ENCODE measurements around the gene DNAJC4. TPM values are rescaled to one million over a fixed set of nuclear protein-coding genes. Genes with fewer than 3 reads are reported as not detected.

The DNAJC4 gene
- polyA plus RNA-seq, 1 donor (not counting 4 experiments of a cell fraction or from before 2014, with no cell fraction given), result 12.2 TPM

GRCh38 chr11:64186492-64187165 is 43.7 kb upstream of the DNAJC4 start:
- Histone ChIP-seq H3K9me1 (ENCODE audit: control insufficient read depth, extremely low read depth, insufficient read depth, low read length) (no peaks in the 10 kb centered on the region), H3K4me1 (ENCODE audit: control insufficient read depth, extremely low read depth, insufficient read depth, low read length) (peaks cover 13% of the 10 kb centered on the region), H3K4me2 (ENCODE audit: control insufficient read depth, extremely low read depth, insufficient read depth, low read depth, low read length) (no peak overlapping the region), H3K27me3 (ENCODE audit: control insufficient read depth, extremely low read depth, insufficient read depth, low read length) (no peaks in the 10 kb centered on the region), H3K36me3 (ENCODE audit: control insufficient read depth in 2 of 2, extremely low read depth in 1 of 2, insufficient read depth in 2 of 2, low read length in 2 of 2) (peaks cover 2 to 12% of the 10 kb centered on the region in 2 experiments), H4K20me1 (ENCODE audit: control insufficient read depth, extremely low read depth, insufficient read depth, low read length) (peaks cover 7% of the 10 kb centered on the region), H3K4me3 (ENCODE audit: control insufficient read depth in 2 of 3, extremely low read depth in 1 of 3, insufficient read depth in 2 of 3, low read depth in 1 of 3, low read length in 3 of 3) (no peak overlapping the region), H3K79me2 (ENCODE audit: control insufficient read depth, insufficient read depth, low read length) (peaks cover 35% of the 10 kb centered on the region), H2AFZ (ENCODE audit: control insufficient read depth, low read length) (no peak overlapping the region), H3K9ac (ENCODE audit: control insufficient read depth, extremely low read depth, insufficient read depth, low read length) (no peak overlapping the region), H3K27ac (ENCODE audit: control insufficient read depth, insufficient read depth, low read length) (peak overlapping the region; percentile 61), H3K9me3 (ENCODE audit: control insufficient read depth, low read depth, low read length) (no peaks in the 10 kb centered on the region)
- no peak for FAIRE-seq
- dilution Hi-C loops (cut with MboI; ENCODE audit: extremely low pct_ligation_motif_present, low sequenced_read_pairs), result no loop called here
- no peak for TF ChIP-seq CTCF (optimal IDR thresholded peaks at IDR 0.05 in 1 of 3, IDR thresholded peaks at IDR 0.05 in 1 of 3, conservative IDR thresholded peaks at IDR 0.05 in 1 of 3; ENCODE audit: extremely low read depth in 1 of 3, insufficient read depth in 2 of 3, low read length in 3 of 3)
- no peak for TF ChIP-seq EZH2 (IDR thresholded peaks at IDR 0.05; ENCODE audit: low read length)
- no peak for DNase-seq (ENCODE audit: low read depth, low spot score)

- Histone ChIP-seq H3K79me2 (ENCODE audit: control insufficient read depth, insufficient read depth, low read length) (peaks cover 44% of the 10 kb centered on the region), H3K9me3 (ENCODE audit: control insufficient read depth, low read depth, low read length) (no peaks in the 10 kb centered on the region), H3K9me1 (ENCODE audit: control insufficient read depth, extremely low read depth, insufficient read depth, low read length) (no peaks in the 10 kb centered on the region), H3K4me3 (ENCODE audit: control insufficient read depth in 2 of 3, extremely low read depth in 1 of 3, insufficient read depth in 2 of 3, low read depth in 1 of 3, low read length in 3 of 3) (no peak overlapping the region), H3K4me1 (ENCODE audit: control insufficient read depth, extremely low read depth, insufficient read depth, low read length) (no peaks in the 10 kb centered on the region), H3K9ac (ENCODE audit: control insufficient read depth, extremely low read depth, insufficient read depth, low read length) (no peak overlapping the region), H4K20me1 (ENCODE audit: control insufficient read depth, extremely low read depth, insufficient read depth, low read length) (peaks cover 11% of the 10 kb centered on the region), H3K27me3 (ENCODE audit: control insufficient read depth, extremely low read depth, insufficient read depth, low read length) (no peaks in the 10 kb centered on the region), H3K4me2 (ENCODE audit: control insufficient read depth, extremely low read depth, insufficient read depth, low read depth, low read length) (no peak overlapping the region), H3K36me3 (ENCODE audit: control insufficient read depth in 2 of 2, extremely low read depth in 1 of 2, insufficient read depth in 2 of 2, low read length in 2 of 2) (peaks cover 35 to 55% of the 10 kb centered on the region in 2 experiments), H3K27ac (ENCODE audit: control insufficient read depth, insufficient read depth, low read length) (no peak overlapping the region), H2AFZ (ENCODE audit: control insufficient read depth, low read length) (no peak overlapping the region)
- dilution Hi-C loops (cut with MboI; ENCODE audit: extremely low pct_ligation_motif_present, low sequenced_read_pairs), result no loop called here
- no peak for TF ChIP-seq EZH2 (IDR thresholded peaks at IDR 0.05; ENCODE audit: low read length)
- no peak for TF ChIP-seq CTCF (optimal IDR thresholded peaks at IDR 0.05 in 1 of 3, IDR thresholded peaks at IDR 0.05 in 1 of 3, conservative IDR thresholded peaks at IDR 0.05 in 1 of 3; ENCODE audit: extremely low read depth in 1 of 3, insufficient read depth in 2 of 3, low read length in 3 of 3)
- FAIRE-seq (no peak), DNase-seq (ENCODE audit: low read depth, low spot score) (no peak)
Measured at GRCh38 chr11:64192434-64192833, 37.9 kb upstream of the DNAJC4 start.
